ENCODE results near the gene REEP5. TPM values are rescaled to one million over a fixed set of nuclear protein-coding genes. Genes with fewer than 3 reads are reported as not detected.

Gene REEP5
- total RNA-seq, 1 donor from 2014 or later: 17.1 TPM

- H3K9ac ChIP-seq: no peak overlapping the region
- no peak overlapping the region for H3K27ac Mint-ChIP-seq
- H3K4me1 ChIP-seq: peaks cover 9% of the 10 kb centered on the region
- H3K27me3 ChIP-seq: peaks cover 16% of the 10 kb centered on the region
- TF ChIP-seq EZH2 (IDR thresholded peaks at IDR 0.05) (no peak), CTCF (IDR thresholded peaks at IDR 0.05) (no peak), EZH2phosphoT487 (IDR thresholded peaks at IDR 0.05) (no peak)
- no peak overlapping the region for H3K4me2 ChIP-seq
- H3K36me3 ChIP-seq: no peaks in the 10 kb centered on the region
- no peaks in the 10 kb centered on the region for H3K9me3 Mint-ChIP-seq
- peaks cover 14% of the 10 kb centered on the region for H3K27me3 Mint-ChIP-seq (ENCODE audit: insufficient read depth, low read depth)
- H3K9me3 ChIP-seq (ENCODE audit: low read depth): no peaks in the 10 kb centered on the region
- no peak overlapping the region for H3K4me3 ChIP-seq
- peak overlapping the region; percentile 98 for H3K4me3 Mint-ChIP-seq
- H3K36me3 Mint-ChIP-seq: peaks cover 8% of the 10 kb centered on the region
- no peak overlapping the region for H3K27ac ChIP-seq
- H4K20me1 ChIP-seq (ENCODE audit: low read depth): no peaks in the 10 kb centered on the region
- H3K79me2 ChIP-seq (ENCODE audit: low read depth): peaks cover 12% of the 10 kb centered on the region
- H3F3A ChIP-seq (ENCODE audit: low read depth): peaks cover 19% of the 10 kb centered on the region
- no peak for DNase-seq (ENCODE audit: low spot score)
- H2AFZ ChIP-seq (replicated peaks): no peak overlapping the region
- H3K4me1 Mint-ChIP-seq: peaks cover 18% of the 10 kb centered on the region
These were observed 1.3 kb upstream of the REEP5 start for GRCh38 chr5:112923148-112923917.

GRCh38 chr5:112921026-112921832 lies 798 bp downstream of the REEP5 start:
- Mint-ChIP-seq H3K36me3 (peaks cover 16% of the 10 kb centered on the region), H3K27ac (no peak overlapping the region), H3K9me3 (no peaks in the 10 kb centered on the region), H3K4me1 (peaks cover 18% of the 10 kb centered on the region), H3K27me3 (ENCODE audit: insufficient read depth, low read depth) (peaks cover 12% of the 10 kb centered on the region), H3K4me3 (peak overlapping the region; percentile 98)
- peak overlapping the region; percentile 68 for H3K27ac ChIP-seq
- H4K20me1 ChIP-seq (ENCODE audit: low read depth): no peaks in the 10 kb centered on the region
- H3K9me3 ChIP-seq (ENCODE audit: low read depth): no peaks in the 10 kb centered on the region
- peak overlapping the region; percentile 97 for H3K4me3 ChIP-seq
- peak overlapping the region; percentile 86 for H3K4me2 ChIP-seq
- peaks cover 9% of the 10 kb centered on the region for H3K4me1 ChIP-seq
- TF ChIP-seq CTCF (IDR thresholded peaks at IDR 0.05) (no peak), EZH2phosphoT487 (IDR thresholded peaks at IDR 0.05) (no peak), EZH2 (IDR thresholded peaks at IDR 0.05) (no peak)
- peaks cover 16% of the 10 kb centered on the region for H3K27me3 ChIP-seq
- H2AFZ ChIP-seq (replicated peaks): peak overlapping the region; percentile 83
- no peaks in the 10 kb centered on the region for H3K36me3 ChIP-seq
- peak; percentile 80 for DNase-seq (ENCODE audit: low spot score)
- H3F3A ChIP-seq (ENCODE audit: low read depth): peaks cover 19% of the 10 kb centered on the region
- peak overlapping the region; percentile 11 for H3K9ac ChIP-seq
- H3K79me2 ChIP-seq (ENCODE audit: low read depth): peaks cover 12% of the 10 kb centered on the region

- Histone ChIP-seq H3K4me2 (no peak overlapping the region), H3K27me3 (peaks cover 16% of the 10 kb centered on the region), H3K9me3 (ENCODE audit: low read depth) (no peaks in the 10 kb centered on the region), H4K20me1 (ENCODE audit: low read depth) (peaks cover 2% of the 10 kb centered on the region), H3K4me3 (no peak overlapping the region), H3K27ac (no peak overlapping the region), H3F3A (ENCODE audit: low read depth) (peaks cover 19% of the 10 kb centered on the region), H2AFZ (replicated peaks) (no peak overlapping the region), H3K36me3 (no peaks in the 10 kb centered on the region), H3K4me1 (peaks cover 9% of the 10 kb centered on the region), H3K79me2 (ENCODE audit: low read depth) (peaks cover 12% of the 10 kb centered on the region), H3K9ac (no peak overlapping the region)
- no peak for DNase-seq (ENCODE audit: low spot score)
- Mint-ChIP-seq H3K36me3 (peaks cover 16% of the 10 kb centered on the region), H3K9me3 (no peaks in the 10 kb centered on the region), H3K27me3 (ENCODE audit: insufficient read depth, low read depth) (peaks cover 12% of the 10 kb centered on the region), H3K4me1 (peaks cover 18% of the 10 kb centered on the region), H3K4me3 (peak overlapping the region; percentile 98), H3K27ac (no peak overlapping the region)
- TF ChIP-seq EZH2phosphoT487 (IDR thresholded peaks at IDR 0.05) (no peak), EZH2 (IDR thresholded peaks at IDR 0.05) (no peak), CTCF (IDR thresholded peaks at IDR 0.05) (no peak)
These were observed 2.1 kb downstream of the REEP5 start for GRCh38 chr5:112919972-112920371.

Measured in neural progenitor cell (in vitro differentiated cells).